PC-3 (cell line): Measurements from ENCODE around the gene NOL6. TPM values are rescaled to one million over a fixed set of nuclear protein-coding genes. Genes with fewer than 3 reads are reported as not detected.

Source experiments
- ATAC-seq: fragments of 200-7000 bp; cut with Tn5 transposase; 2 replicates; pipeline ENCODE4 v1.9.1; 2020; ENCODE audit warnings: mild to moderate bottlenecking, moderate library complexity
- BruUV-seq: library from RNA; stranded (reverse); fragments of 400-500 nt; replicated peaks from 2 replicates; lab custom pipeline; 2021; lab: Mats Ljungman, UMichigan
- CTCF ChIA-PET: fragments of 300-600 bp; sonication (Branson Sonifier 250); formaldehyde crosslinking; loops from one replicate; lab custom pipeline; 2022; ENCODE audit warnings: antibody characterized with exemption; lab: Charles Lee
- POLR2A ChIA-PET: fragments of 300-600 bp; sonication (Branson Sonifier 250); formaldehyde crosslinking; loops from one replicate; lab custom pipeline; 2022; ENCODE audit warnings: antibody characterized with exemption; ENCODE audit not compliant: unreplicated experiment; lab: Charles Lee
- DNase-seq: peaks from one replicate; pipeline ENCODE4 v3.0.0-alpha.2; 2015
- H2AFZ ChIP-seq: fragments of 300-600 bp; sonication (generic); 2 replicates; pipeline ENCODE4 v1.6.0; 2016; ENCODE audit warnings: antibody characterized with exemption, low read length
- H3F3A ChIP-seq: fragments of 300-600 bp; sonication (generic); one replicate; pipeline ENCODE4 v1.6.0; 2017; ENCODE audit warnings: antibody characterized with exemption, low read length, control low read depth, mild to moderate bottlenecking; ENCODE audit not compliant: unreplicated experiment
- H3K27ac ChIP-seq: fragments of 300-600 bp; sonication (generic); 2 replicates; pipeline ENCODE4 v1.5.1; 2016; ENCODE audit warnings: mild to moderate bottlenecking, low read length
- H3K27me3 ChIP-seq: fragments of 300-600 bp; sonication (generic); 2 replicates; pipeline ENCODE4 v1.6.1; 2016; ENCODE audit warnings: low read length, mixed read lengths
- H3K36me3 ChIP-seq: fragments of 300-600 bp; sonication (generic); 2 replicates; pipeline ENCODE4 v1.6.1; 2016; ENCODE audit warnings: low read depth, mixed run types, low read length, mixed read lengths
- H3K4me1 ChIP-seq: fragments of 300-600 bp; sonication (generic); 2 replicates; pipeline ENCODE4 v1.5.1; 2016; ENCODE audit warnings: low read length; ENCODE audit not compliant: insufficient read depth
- H3K4me2 ChIP-seq: fragments of 300-600 bp; sonication (generic); 2 replicates; pipeline ENCODE4 v1.6.0; 2016; ENCODE audit warnings: low read length
- H3K4me3 ChIP-seq: fragments of 300-600 bp; sonication (generic); 2 replicates; pipeline ENCODE4 v1.5.1; 2016; ENCODE audit warnings: mild to moderate bottlenecking, low read length, mixed read lengths
- H3K79me2 ChIP-seq: fragments of 300-600 bp; sonication (generic); 2 replicates; pipeline ENCODE4 v1.6.1; 2017; ENCODE audit warnings: low read length, mixed read lengths
- H3K9ac ChIP-seq: fragments of 300-600 bp; sonication (generic); 2 replicates; pipeline ENCODE4 v1.6.0; 2016; ENCODE audit warnings: mild to moderate bottlenecking, low read length
- H3K9me2 ChIP-seq: fragments of 300-600 bp; sonication (generic); replicated peaks from 2 replicates; pipeline ENCODE4 v1.6.1; 2016; ENCODE audit warnings: mixed run types, low read length, mixed read lengths
- H3K9me3 ChIP-seq: fragments of 300-600 bp; sonication (generic); 2 replicates; pipeline ENCODE4 v1.6.1; 2016; ENCODE audit warnings: low read length, mixed read lengths
- H4K20me1 ChIP-seq: fragments of 300-600 bp; sonication (generic); 2 replicates; pipeline ENCODE4 v1.6.1; 2016; ENCODE audit warnings: low read length, mixed read lengths
- EZH2 ChIP-seq: fragments of 300-600 bp; sonication (generic); IDR thresholded peaks from one replicate; pipeline ENCODE4 v1.6.1; 2017; ENCODE audit warnings: antibody characterized with exemption, mild to moderate bottlenecking, low read length; ENCODE audit not compliant: unreplicated experiment
- EZH2phosphoT487 ChIP-seq: fragments of 300-600 bp; sonication (generic); IDR thresholded peaks from 2 replicates; pipeline ENCODE4 v1.6.1; 2018; ENCODE audit warnings: mild to moderate bottlenecking, antibody characterized with exemption, low read length, borderline replicate concordance
- intact Hi-C: fragments of 100-400 bp; cut with micrococcal nuclease; formaldehyde crosslinking; loops from 2 replicates; pipeline ENCODE4 v1.9.0; 2023
- total RNA-seq: library from RNA; depleted of rRNA; stranded (reverse); fragments of >200 nt; gene quantifications from 2 replicates; pipeline ENCODE4 v1.2.3, GENCODE V29; 2014
- TF ChIP-seq, protein P1 (sequence below): fragments of 300-600 bp; sonication (generic); conservative IDR thresholded peaks from 2 replicates; pipeline ENCODE4 v1.5.1; 2017; ENCODE audit warnings: antibody characterized with exemption, low read depth, mild to moderate bottlenecking, low read length

The NOL6 gene
- total RNA-seq, 1 experiment from 2014 or later = 35.9 TPM

DNA sequence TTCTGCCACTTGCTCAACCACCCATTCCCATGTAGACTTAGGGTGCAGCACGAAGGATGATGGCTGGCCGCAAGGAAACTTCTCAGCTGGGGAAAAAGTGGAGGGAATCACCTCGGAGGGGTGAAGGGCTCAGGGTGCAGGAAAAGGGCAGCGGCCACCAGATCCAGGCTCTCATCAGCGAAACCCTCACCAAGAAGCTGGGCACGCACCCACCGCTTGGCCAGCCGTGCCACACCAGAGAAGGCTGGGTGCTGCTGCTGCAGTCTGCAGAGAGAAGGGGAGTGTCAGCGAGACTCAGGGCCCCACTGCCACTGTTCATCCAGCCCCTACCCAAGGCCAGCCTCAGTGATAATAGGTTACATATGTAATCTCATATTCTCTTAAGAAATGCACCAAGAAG is 8.6 kb downstream of the NOL6 start:
- H3K36me3 ChIP-seq = peaks cover 45% of the 10 kb centered on the region
- no peak overlapping the region for H3K4me2 ChIP-seq
- no peak for TF ChIP-seq EZH2phosphoT487
- TF ChIP-seq EZH2 = no peak
- TF ChIP-seq, protein P1, sequence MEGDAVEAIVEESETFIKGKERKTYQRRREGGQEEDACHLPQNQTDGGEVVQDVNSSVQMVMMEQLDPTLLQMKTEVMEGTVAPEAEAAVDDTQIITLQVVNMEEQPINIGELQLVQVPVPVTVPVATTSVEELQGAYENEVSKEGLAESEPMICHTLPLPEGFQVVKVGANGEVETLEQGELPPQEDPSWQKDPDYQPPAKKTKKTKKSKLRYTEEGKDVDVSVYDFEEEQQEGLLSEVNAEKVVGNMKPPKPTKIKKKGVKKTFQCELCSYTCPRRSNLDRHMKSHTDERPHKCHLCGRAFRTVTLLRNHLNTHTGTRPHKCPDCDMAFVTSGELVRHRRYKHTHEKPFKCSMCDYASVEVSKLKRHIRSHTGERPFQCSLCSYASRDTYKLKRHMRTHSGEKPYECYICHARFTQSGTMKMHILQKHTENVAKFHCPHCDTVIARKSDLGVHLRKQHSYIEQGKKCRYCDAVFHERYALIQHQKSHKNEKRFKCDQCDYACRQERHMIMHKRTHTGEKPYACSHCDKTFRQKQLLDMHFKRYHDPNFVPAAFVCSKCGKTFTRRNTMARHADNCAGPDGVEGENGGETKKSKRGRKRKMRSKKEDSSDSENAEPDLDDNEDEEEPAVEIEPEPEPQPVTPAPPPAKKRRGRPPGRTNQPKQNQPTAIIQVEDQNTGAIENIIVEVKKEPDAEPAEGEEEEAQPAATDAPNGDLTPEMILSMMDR = no peak
- H3K27me3 ChIP-seq = no peaks in the 10 kb centered on the region
- POLR2A ChIA-PET = no interaction called here
- no peaks in the 10 kb centered on the region for H3K4me1 ChIP-seq
- H3F3A ChIP-seq = no peaks in the 10 kb centered on the region
- no peak overlapping the region for H3K27ac ChIP-seq
- no peaks in the 10 kb centered on the region for H4K20me1 ChIP-seq
- DNase-seq (no peak), ATAC-seq (no peak)
- CTCF ChIA-PET = interaction anchor here (0.6 kb wide), 1 partner anchor 17 kb away, joined by 3 read pairs; no protein-coding TSS in a partner anchor
- no peak overlapping the region for H3K4me3 ChIP-seq
- H3K9me2 ChIP-seq = no peaks in the 10 kb centered on the region
- H3K9ac ChIP-seq = no peak overlapping the region
- BruUV-seq = no TSS peak
- H3K79me2 ChIP-seq = no peaks in the 10 kb centered on the region
- intact Hi-C loops = loop anchor here (5.0 kb wide), 1 partner anchor 63 kb away; the partner anchor contains the start of gene AQP7
- H3K9me3 ChIP-seq = no peaks in the 10 kb centered on the region
- no peak overlapping the region for H2AFZ ChIP-seq

DNA sequence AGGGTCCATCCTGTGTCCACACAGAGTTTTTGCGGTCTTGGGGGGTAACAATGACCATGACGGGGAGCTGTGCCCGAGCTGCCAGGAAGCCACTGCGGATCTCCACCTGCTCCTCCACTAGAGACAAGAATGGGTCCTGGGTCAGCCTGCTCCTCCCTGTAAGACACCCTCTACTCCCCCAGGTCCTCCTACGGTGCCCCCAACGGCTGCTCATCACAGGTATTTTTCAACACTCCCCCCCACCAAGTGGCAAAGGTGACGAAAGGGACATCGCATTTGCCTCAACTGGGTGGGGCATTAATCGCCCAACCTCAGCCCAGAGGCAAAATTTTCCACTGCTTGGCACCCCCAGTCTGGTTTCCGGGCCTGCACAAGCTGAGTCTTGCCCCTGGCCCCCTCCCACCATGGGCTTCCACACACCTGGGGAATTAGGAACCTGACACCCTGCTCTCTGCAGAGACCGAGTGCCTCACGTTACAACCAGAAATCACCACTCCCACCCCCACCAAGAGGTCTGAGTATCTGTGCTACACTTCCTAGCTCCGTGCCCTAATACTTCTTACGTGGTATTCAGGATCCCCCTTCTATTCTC is 9.6 kb downstream of the NOL6 start:
- Histone ChIP-seq H3K79me2 (no peaks in the 10 kb centered on the region), H3K27me3 (no peaks in the 10 kb centered on the region), H3K9ac (no peak overlapping the region), H3K4me1 (peaks cover under 1% of the 10 kb centered on the region), H3K9me2 (no peaks in the 10 kb centered on the region), H3F3A (no peaks in the 10 kb centered on the region), H3K4me2 (no peak overlapping the region), H3K27ac (no peak overlapping the region), H4K20me1 (no peaks in the 10 kb centered on the region), H3K9me3 (no peaks in the 10 kb centered on the region), H3K4me3 (no peak overlapping the region), H2AFZ (no peak overlapping the region), H3K36me3 (peaks cover 36% of the 10 kb centered on the region)
- intact Hi-C loops = no loop called here
- ATAC-seq = no peak
- ChIA-PET POLR2A (no interaction called here), CTCF (no interaction called here)
- no peak for DNase-seq
- TF ChIP-seq EZH2phosphoT487 (no peak), EZH2 (no peak)
- TF ChIP-seq, protein P1 = no peak
- no TSS peak for BruUV-seq

DNA sequence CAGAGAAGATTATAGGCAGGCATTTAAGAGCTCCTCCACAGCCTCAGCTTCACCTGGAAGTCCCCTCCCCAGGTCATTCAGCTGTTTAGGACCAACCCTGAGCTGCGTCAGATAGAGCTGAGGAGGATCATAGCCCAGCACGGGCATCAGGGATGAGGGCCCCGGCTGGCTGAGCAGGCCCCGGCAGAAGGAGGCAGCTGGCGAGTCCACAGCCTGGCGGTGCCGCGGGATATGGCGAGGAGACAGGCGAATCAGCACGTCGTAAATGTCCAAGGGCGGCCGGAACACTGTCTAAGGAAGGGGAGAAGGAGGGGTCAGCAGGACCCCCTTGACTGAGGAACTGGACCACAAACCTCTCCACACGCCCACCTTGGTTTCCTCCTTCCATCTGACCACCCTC is 10.6 kb downstream of the NOL6 start:
- no peaks in the 10 kb centered on the region for H4K20me1 ChIP-seq
- intact Hi-C loops = no loop called here
- no peak overlapping the region for H2AFZ ChIP-seq
- H3K9ac ChIP-seq = no peak overlapping the region
- H3K4me1 ChIP-seq = peaks cover 10% of the 10 kb centered on the region
- TF ChIP-seq EZH2 (no peak), EZH2phosphoT487 (no peak)
- TF ChIP-seq, protein P1 = no peak
- no peaks in the 10 kb centered on the region for H3K9me3 ChIP-seq
- BruUV-seq = no TSS peak
- no peak overlapping the region for H3K4me2 ChIP-seq
- ATAC-seq (no peak), DNase-seq (no peak)
- no peaks in the 10 kb centered on the region for H3K79me2 ChIP-seq
- no peaks in the 10 kb centered on the region for H3K9me2 ChIP-seq
- H3F3A ChIP-seq = no peaks in the 10 kb centered on the region
- no peaks in the 10 kb centered on the region for H3K27me3 ChIP-seq
- no peak overlapping the region for H3K27ac ChIP-seq
- no peak overlapping the region for H3K4me3 ChIP-seq
- CTCF ChIA-PET = no interaction called here
- POLR2A ChIA-PET = no interaction called here
- H3K36me3 ChIP-seq = peaks cover 36% of the 10 kb centered on the region
